Measurements from ENCODE around the gene ACTN2. TPM values are rescaled to one million over a fixed set of nuclear protein-coding genes. Genes with fewer than 3 reads are reported as not detected.

The ACTN2 gene
- polyA plus RNA-seq, 3 donors: 1.0 to 2.2 (median 1.1) TPM

Other genes with a start within 250 kb of the ACTN2 start
- gene LGALS8, start 162.5 kb upstream of the ACTN2 start, polyA plus RNA-seq (ENCODE audit: insufficient read length in 3 of 3): 10 to 100 TPM; 60.5 to 94.0 (median 92.7) TPM
- 10 to 100 TPM; 24.7 to 35.2 (median 34.5) TPM for gene HEATR1, start 82.0 kb upstream of the ACTN2 start, polyA plus RNA-seq (ENCODE audit: insufficient read length in 3 of 3)
- gene MTR, start 108.8 kb downstream of the ACTN2 start, polyA plus RNA-seq (ENCODE audit: insufficient read length in 3 of 3): 10 to 100 TPM; 27.8 to 47.1 (median 46.8) TPM